ENCODE measurements around the gene NMRAL1. TPM values are rescaled to one million over a fixed set of nuclear protein-coding genes. Genes with fewer than 3 reads are reported as not detected.

NMRAL1 gene
- total RNA-seq, 1 experiment from 2014 or later: 81.3 TPM

- DNase-seq (ENCODE audit: low spot score): no peak
Observed at GRCh38 chr16:4505356-4506147, 31.1 kb upstream of the NMRAL1 start.

DNA sequence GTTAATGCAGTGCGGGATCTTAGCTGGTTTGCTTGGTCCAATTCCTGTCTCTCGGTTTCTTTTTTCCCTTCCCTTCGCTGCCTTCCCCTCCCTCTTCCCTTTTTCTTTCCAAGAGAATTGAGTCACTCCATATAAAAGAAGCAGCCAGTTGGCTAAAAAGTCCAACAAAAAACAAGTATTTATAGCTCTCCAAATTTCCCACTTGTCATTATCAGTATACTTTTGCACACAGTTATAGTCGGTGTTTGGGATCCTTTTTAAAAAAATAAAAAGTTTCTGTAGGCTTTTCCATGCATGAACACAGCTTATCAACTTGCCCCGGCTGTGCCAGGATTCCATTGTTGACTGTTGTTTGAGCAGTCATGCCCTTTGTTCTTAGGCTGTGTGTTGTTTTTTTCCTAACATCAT, 26.6 kb upstream of the NMRAL1 start:
- no peak for DNase-seq (ENCODE audit: low spot score)

- DNase-seq (ENCODE audit: low spot score): no peak
Observed at GRCh38 chr16:4500272-4500671, 25.8 kb upstream of the NMRAL1 start.

GRCh38 chr16:4499196-4499555, 24.8 kb upstream of the NMRAL1 start:
- DNase-seq (ENCODE audit: low spot score): no peak

GRCh38 chr16:4498546-4499195, 24.2 kb upstream of the NMRAL1 start:
- no peak for DNase-seq (ENCODE audit: low spot score)

DNA sequence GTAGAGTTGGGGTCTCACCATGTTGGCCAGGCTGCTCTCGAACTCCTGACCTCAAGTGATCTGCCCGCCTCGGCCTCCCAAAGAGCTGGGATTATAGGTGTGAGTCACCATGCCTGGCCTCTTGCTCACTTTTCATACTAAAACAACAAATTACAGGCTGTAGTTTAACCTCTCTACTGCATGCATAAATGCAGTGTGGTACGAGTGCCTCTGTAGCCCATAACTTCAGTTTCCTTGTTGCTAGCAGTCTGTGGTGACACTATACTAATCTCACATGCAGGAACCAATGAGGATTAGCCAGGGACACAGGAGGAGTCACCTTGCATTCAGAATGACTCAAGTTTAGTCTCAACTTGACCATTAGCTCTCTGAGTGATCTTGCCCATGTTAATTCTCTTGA, 21.9 kb upstream of the NMRAL1 start:
- no peak for DNase-seq (ENCODE audit: low spot score)

GRCh38 chr16:4495766-4496165, 21.3 kb upstream of the NMRAL1 start:
- DNase-seq (ENCODE audit: low spot score): no peak

DNA sequence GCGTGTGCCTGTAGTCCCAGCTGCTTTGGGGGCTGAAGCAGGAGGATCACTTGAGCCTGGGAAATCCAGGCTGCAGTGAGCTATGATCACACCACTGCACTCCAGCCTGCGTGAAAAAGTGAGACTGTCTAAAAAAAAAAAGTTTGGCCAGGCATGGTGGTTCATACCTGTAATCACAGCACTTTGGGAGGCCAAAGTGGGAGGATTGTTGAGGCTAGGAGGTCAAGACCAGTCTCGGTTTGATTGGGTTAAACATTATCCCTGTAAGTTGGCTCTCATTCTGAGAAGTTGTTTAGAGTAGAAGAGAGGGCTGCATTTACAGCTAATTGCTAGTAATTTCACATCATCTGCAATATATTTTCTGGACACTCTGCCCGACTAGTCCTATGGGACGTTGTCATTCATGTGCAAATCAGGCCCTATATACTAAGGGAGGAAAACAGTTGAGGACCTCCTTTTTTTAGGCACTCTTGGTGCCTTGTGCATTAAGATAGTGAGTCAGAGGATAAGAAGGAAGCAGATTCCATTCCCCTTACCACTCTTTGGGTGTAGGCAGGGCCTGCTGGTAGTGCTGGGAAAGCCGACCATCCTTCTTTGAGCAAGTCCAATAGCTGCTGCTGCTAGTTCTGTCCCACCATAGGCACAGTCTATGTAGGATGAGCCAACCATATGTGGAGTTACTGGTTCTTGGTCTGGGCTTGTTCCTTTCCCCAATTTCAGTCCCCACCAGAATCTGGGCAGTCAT, 20.5 kb upstream of the NMRAL1 start:
- DNase-seq (ENCODE audit: low spot score): no peak

DNA sequence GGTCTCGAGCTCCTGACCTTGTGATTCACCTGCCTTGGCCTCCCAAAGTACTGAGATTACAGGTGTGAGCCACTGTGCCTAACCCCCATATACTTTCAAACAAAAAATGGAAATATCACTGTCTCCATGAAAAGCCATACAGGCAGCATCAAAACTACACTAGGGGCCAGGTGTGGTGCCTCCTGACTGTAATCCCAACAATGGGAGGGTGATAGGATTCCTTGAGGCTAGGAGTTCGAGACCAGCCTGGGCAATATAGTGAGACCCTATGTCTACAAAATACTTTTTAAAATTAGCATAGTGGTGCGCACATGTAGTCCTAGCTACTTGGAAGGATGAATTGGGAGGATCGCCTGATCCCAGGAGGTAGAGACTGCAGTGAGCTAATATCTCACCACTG, 17.5 kb upstream of the NMRAL1 start:
- no peak for DNase-seq (ENCODE audit: low spot score)

DNA sequence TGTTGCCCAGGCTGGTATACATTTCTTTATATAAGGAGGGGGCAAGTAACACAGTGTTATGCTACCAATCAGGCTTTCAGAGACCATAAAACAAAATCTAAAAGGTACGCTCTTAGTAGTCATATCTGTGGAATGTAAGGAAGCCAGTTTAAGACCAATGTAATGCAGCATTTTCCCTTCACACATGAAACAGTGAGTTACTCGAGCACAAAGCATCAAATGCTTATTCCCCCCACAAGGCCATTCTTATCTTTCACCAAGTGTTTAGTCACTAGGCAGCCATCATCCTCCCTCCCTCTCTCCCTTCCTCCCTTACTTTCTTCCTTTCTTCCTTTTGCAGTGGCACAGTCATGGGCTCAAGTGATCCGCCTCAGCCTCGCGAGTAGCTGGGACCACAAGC, 14.6 kb upstream of the NMRAL1 start:
- DNase-seq (ENCODE audit: low spot score): no peak

- DNase-seq (ENCODE audit: low spot score): no peak
Observed at GRCh38 chr16:4488499-4488967, 14.1 kb upstream of the NMRAL1 start.

DNA sequence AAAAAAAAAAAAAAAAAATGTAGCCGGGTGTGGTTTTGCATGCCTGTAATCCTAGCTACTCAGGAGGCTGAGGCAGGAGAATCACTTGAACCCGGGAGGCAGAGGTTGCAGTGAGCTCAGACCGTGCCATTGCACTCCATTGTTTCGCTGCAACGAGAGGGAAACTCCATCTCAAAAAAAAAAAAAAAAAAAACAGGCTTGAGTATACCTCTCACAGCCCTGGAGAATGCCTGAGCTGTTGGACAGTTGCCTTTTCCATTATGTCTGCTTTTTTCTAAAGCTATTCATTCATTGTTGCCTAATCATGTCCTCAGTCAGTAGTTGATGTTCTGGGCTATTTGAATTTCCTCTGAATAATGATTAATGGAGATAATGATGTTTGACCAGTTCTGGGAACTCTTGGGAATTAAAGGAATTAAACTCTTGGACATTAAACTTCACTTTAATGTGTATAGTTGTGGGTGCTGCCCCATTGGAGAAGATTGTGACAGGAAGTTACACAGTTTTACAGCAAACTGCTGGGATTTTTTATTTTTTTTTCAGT, 13.6 kb upstream of the NMRAL1 start:
- no peak for DNase-seq (ENCODE audit: low spot score)

DNA sequence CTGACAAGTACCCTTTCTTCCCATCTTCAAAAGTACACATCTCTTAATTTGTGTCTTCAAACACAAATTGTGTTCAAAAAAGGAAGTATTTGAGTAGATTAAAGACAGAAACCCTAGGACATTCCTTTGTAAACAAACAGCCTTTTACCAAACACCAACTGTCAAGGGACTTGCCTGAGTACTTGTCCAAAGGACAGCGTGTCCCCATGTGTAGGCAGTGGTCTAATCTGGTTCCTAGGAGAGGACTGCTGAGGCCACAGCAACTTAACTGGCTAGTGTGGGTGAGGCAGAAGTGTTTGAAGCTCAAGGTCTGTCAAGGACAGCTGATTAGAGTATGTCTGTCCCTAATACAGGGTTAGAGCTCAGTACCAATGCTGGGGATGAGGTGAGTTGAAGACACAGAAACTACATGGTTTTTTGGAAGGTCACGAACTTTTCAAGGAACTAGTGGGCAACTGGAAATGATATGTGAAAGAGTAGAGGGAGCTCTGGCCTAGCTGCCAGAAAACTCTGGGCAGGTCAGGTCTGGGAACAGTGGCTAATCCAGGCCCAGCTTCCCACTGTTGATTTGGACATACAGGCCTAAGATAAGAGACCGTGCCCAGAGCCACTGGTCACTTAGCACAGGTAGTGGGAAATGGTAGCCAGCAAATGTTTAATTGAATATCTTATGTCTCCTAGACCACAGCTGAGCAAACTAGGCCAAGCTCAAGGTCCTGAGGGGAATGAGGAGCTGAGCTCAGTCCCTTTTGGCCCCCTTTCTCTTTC, 11.9 kb upstream of the NMRAL1 start:
- DNase-seq (ENCODE audit: low spot score): no peak

DNA sequence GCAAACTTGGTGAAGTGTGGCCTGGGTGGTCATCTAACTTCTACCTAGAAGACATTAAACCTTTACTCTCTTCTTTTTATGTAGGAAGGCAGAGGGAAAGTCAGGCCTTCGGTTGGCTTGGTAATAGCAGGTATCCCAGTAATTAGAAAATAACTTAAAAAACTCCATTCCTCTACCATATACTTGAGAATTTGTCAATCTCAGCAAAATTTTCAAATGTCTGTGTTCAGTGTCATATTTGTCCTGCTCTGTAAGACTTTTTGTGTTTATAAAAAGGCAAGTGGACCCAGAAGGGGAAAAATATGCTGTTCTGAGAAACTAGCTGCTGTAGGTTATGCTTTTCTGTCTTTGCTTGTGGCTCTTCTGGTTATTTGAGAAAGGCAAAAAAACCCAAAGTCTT, 7.5 kb upstream of the NMRAL1 start:
- no peak for DNase-seq (ENCODE audit: low spot score)

DNA sequence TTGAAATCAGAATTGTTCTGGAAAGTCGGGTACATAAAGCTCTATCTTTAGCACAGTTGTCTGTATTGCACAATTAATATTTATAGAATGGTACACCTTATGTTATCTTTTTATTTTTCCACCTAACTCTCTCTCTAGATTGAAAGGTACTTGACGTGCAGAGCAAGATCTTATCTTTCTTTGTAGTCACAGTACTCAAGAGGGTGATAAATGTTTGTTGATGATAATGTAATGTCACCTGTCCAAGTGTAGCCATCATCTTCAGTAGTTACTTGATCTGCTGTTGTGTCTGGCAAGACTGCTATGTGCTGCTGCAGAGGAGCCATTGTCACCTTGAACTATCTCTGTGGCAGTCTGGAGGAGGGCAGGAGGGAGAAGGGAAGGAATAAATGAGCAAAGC, 7.1 kb upstream of the NMRAL1 start:
- DNase-seq (ENCODE audit: low spot score): no peak

GRCh38 chr16:4477966-4478365, 3.5 kb upstream of the NMRAL1 start:
- peak; percentile 35 for DNase-seq (ENCODE audit: low spot score)

DNA sequence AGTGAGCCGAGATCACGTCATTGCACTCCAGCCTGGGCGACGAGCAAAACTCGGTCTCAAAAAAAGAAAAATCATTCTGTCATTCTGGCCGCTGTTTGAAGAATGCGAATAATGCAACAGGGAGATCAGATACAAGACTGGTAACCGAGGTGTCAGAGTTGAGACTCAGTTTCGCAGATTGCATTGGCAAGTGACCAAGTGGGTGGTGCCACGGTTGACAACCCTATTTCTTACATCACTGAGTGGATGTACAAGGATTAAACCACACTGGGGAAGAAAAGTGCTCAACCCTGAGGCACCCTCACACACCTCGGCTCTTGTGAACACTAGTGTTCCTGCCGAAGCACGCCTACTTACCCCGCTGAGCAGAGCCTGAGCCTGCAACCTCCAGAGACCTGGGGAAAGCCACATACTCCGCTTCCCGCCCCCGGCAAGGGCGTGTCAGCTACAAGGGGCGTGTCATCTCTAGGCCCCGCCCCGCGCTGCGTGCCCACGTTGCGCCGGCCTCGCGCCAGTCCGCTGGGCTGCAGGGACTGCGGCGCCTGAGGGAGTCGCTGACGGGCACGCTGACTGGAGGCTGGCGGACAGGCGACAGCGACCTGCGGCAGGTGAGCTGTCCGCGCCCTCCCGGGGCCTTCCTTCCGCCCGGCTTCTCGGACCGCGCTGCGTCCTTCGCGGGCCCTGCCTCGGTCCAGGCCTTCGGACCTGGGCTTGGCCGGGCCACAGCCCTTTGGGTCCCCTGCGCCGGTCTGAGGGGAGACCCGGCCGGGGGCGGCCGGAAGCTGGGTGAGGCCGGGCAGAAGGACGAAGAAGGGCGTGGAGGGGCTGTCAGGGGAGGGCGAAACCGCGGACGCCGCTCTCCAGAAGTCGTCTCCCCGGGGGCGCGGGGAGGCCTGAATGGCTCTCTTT, 1.7 kb upstream of the NMRAL1 start, which contains the start of gene HMOX2:
TSS of gene HMOX2 (plus strand) at position 519 of the 909 bp plus-strand sequence. CDS start 29,127 bp downstream, outside the sequence.
- DNase-seq (ENCODE audit: low spot score): peak; percentile 96

DNA sequence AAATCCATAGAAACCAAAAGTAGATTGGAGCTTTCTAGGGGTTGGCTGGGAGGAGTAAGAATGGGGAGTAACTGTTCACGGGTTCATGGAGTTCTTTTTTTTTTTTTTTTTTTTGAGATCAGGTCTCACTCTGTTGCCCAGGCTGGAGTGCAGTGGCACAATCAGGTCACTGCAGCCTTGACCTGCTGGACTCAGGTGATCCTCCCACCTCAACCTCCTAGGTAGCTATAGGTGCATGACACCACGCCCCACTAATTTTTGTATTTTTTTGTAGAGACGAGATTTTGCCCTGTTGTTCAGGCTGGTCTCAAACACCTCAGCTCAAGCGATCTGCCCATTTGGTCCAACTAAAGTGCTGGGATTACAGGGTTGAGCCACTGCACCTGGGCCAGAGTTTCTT, 1.5 kb downstream of the NMRAL1 start:
- DNase-seq (ENCODE audit: low spot score): no peak

GRCh38 chr16:4471869-4472268, 2.6 kb downstream of the NMRAL1 start:
- DNase-seq (ENCODE audit: low spot score): no peak

DNA sequence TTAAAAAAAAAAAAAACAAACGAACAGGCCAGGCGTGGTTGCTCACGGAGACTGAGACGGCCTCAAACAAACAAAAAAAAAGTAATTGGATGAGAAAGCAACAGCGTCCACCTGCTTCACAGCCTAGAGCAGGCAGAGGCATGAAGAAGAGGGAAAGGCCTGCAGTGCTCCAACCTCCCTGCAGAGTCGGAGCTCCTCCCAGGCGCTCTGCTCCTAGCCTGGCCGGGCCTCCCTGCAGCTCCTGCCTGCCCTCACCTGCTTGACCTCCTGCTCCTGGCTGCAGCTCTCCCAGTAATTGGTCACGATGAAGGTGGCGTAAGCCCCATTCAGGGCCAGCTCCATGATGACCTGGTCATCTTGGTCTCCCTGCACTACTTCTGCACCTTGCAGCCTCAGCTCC, 5.5 kb downstream of the NMRAL1 start:
- no peak for DNase-seq (ENCODE audit: low spot score)
